ENCODE measurements around the gene TXNDC11.
"Not testable (repeated sequence)": the region's sequence is repeated elsewhere in the genome, so short reads cannot be mapped to it uniquely, and the experiment has no call there.

Gene TXNDC11, protein sequence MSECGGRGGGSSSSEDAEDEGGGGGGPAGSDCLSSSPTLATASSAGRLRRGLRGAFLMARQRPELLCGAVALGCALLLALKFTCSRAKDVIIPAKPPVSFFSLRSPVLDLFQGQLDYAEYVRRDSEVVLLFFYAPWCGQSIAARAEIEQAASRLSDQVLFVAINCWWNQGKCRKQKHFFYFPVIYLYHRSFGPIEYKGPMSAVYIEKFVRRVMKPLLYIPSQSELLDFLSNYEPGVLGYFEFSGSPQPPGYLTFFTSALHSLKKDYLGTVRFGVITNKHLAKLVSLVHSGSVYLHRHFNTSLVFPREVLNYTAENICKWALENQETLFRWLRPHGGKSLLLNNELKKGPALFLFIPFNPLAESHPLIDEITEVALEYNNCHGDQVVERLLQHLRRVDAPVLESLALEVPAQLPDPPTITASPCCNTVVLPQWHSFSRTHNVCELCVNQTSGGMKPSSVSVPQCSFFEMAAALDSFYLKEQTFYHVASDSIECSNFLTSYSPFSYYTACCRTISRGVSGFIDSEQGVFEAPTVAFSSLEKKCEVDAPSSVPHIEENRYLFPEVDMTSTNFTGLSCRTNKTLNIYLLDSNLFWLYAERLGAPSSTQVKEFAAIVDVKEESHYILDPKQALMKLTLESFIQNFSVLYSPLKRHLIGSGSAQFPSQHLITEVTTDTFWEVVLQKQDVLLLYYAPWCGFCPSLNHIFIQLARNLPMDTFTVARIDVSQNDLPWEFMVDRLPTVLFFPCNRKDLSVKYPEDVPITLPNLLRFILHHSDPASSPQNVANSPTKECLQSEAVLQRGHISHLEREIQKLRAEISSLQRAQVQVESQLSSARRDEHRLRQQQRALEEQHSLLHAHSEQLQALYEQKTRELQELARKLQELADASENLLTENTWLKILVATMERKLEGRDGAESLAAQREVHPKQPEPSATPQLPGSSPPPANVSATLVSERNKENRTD

DNA sequence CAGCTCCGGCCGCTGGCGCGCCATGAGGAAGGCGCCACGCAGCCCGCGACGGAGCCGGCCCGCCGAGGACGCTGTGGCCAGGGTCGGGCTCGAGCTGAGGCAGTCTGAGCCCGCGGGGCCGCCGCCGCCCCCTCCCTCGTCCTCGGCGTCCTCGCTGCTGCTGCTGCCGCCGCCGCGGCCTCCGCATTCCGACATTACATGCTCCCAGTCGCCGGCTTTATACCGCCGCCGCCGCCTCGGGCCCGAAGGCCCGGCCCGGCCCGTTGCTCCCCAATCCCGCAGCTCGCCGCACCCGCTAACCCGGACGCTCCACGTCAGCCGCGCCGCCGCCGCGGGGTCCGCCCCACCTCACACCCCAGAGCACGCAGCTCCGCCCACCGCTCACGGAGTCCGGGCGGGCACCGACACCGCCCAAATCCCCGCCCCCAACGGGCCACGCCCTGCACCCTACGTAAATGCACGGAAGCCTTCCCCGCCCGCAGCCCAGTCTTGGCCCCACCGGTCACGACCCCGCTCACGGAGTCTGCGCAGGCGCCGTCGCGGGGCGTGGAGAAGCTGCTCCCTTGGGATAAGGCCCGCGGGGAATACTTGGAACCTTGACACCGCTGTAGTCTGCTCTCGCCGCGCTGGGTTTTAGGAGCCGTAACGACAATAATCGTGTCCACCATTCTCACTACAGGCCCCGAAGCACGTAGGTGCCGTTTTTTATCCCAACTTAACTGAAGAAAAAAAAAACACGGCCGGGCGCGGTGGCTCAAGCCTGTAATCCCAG is at the start of gene TXNDC11:
Gene TXNDC11, minus strand, starts transcription at position 322 of the 772 bp plus-strand sequence. Its CDS starts 127 bp downstream, at position 195.
- in situ Hi-C loops (cut with HindIII; ENCODE audit: low pct_ligation_motif_present, low sequenced_read_pairs), result no loop called here
- Histone ChIP-seq H3K4me3 (ENCODE audit: low read depth, low read length) (peak within 1 kb of the TSS; percentile 72), H3K36me3 (replicated peaks) (no peaks in the 10 kb centered on the region), H3K27me3 (replicated peaks) (no peaks in the 10 kb centered on the region), H3K27ac (peak within 1 kb of the TSS; percentile 86)
- TF ChIP-seq, protein P1, sequence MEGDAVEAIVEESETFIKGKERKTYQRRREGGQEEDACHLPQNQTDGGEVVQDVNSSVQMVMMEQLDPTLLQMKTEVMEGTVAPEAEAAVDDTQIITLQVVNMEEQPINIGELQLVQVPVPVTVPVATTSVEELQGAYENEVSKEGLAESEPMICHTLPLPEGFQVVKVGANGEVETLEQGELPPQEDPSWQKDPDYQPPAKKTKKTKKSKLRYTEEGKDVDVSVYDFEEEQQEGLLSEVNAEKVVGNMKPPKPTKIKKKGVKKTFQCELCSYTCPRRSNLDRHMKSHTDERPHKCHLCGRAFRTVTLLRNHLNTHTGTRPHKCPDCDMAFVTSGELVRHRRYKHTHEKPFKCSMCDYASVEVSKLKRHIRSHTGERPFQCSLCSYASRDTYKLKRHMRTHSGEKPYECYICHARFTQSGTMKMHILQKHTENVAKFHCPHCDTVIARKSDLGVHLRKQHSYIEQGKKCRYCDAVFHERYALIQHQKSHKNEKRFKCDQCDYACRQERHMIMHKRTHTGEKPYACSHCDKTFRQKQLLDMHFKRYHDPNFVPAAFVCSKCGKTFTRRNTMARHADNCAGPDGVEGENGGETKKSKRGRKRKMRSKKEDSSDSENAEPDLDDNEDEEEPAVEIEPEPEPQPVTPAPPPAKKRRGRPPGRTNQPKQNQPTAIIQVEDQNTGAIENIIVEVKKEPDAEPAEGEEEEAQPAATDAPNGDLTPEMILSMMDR (IDR thresholded peaks at IDR 0.05; ENCODE audit: low read depth, low read length, missing control alignments), result no peak
- peak; percentile 95 for DNase-seq

DNA sequence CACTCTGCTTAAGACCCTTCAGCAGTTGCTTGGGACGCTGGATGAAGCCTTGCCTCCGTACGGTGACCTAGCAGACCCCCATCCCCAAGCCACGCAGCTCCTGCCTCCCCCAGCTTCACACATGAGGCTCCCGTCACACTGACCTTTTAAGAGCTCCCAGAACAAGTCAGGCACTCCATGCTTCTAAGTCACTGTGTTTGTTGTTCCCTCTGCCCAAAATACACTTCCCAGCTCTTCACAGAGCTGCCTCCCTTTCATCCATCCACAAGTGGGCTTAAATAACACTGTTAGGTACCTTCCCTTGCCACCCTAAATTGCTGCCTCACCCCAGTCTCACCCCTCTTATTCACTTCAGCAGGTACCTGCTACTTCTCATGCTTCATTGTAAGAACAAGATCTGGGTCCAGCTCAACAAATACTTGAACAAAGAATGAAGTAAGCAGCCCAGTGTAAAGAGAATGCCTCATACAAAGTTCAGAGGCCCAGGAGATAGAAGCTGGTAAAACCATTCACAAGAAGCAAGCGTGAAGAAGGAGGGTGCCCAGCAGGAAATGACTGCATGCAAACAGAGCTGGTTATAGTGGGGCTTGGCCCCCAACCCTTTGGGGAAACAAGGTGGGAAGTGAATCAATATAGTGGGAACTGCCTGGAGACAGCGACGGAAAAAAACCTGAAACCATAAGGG is 48.6 kb upstream of the TXNDC11 start:
- Histone ChIP-seq H3K27me3 (replicated peaks) (no peaks in the 10 kb centered on the region), H3K4me3 (ENCODE audit: low read depth, low read length) (no peak overlapping the region), H3K36me3 (replicated peaks) (peaks cover 9% of the 10 kb centered on the region), H3K27ac (no peak overlapping the region)
- in situ Hi-C loops (cut with HindIII; ENCODE audit: low pct_ligation_motif_present, low sequenced_read_pairs), result no loop called here
- TF ChIP-seq, protein P1 (IDR thresholded peaks at IDR 0.05; ENCODE audit: low read depth, low read length, missing control alignments), result no peak
- no peak for DNase-seq

DNA sequence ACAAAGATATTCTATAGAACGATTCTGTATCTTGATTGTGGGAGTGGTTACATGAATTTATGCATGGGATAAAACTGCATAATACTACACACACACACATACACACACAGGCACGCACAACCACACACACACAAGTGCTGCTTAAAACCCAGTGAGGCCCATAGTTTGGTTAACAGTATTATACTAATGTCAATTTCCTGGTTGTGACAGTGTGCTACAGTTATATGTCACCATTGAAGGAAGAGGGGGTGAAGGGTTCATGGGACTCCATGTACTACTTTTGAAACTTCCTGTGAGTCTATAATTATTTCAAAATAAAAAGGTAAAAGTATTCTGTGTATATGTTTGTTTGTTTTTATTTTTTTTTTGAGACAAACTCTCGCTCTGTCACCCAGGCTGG is 46.3 kb upstream of the TXNDC11 start:
- Histone ChIP-seq H3K36me3 (replicated peaks) (peaks cover 3% of the 10 kb centered on the region), H3K27me3 (replicated peaks) (no peaks in the 10 kb centered on the region), H3K27ac (no peak overlapping the region), H3K4me3 (ENCODE audit: low read depth, low read length) (no peak overlapping the region)
- in situ Hi-C loops (cut with HindIII; ENCODE audit: low pct_ligation_motif_present, low sequenced_read_pairs), result no loop called here
- TF ChIP-seq, protein P1 (IDR thresholded peaks at IDR 0.05; ENCODE audit: low read depth, low read length, missing control alignments), result no peak
- no peak for DNase-seq

DNA sequence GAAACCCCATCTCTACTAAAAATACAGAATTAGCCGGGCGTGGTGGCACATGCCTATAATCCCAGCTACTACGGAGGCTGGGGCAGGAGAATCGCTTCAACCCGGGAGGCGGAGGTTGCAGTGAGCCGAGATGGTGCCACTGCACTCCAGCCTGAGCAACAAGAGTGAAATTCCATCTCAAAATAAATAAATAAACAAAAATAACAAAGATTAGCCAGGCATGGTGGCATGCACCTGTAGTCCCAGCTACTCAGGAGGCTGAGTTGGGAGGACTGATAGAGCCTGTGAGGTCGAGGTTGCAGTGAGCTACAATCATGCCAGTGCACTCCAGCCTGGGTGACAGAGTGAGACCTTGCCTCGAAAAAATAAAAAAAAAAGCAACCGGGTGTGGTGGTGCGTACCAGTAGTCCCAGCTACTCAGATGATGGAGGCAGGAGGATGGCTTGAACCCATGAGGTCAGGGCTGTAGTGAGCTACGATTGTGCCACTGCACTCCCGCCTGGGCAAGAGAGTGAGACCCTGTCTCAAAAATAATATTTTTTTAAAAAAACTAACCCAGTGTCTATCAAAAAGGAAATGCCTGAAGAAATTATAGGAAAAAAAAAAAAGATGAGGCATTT is 42.4 kb upstream of the TXNDC11 start:
- DNase-seq; H3K36me3 ChIP-seq (replicated peaks); H3K27ac ChIP-seq; in situ Hi-C loops (cut with HindIII; ENCODE audit: low pct_ligation_motif_present, low sequenced_read_pairs); H3K4me3 ChIP-seq (ENCODE audit: low read depth, low read length); H3K27me3 ChIP-seq (replicated peaks): not testable (repeated sequence)

DNA sequence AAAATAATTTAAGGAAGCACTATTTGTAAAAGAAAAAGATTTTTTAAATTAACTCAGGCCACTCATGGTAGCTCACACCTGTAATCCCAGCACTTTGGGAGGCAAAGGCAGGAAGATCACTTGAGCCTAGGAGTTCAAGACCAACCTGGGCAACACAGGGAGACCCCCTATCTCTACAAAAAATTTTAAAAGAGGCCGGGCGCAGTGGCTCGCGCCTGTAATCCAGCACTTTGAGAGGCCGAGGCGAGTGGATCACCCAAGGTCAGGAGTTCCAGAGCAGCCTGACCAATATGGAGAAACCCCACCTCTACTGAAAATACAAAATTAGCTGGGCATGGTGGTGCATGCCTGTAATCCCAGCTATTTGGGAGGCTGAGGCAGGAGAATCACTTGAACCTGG is 41.7 kb upstream of the TXNDC11 start:
- H3K36me3 ChIP-seq (replicated peaks); in situ Hi-C loops (cut with HindIII; ENCODE audit: low pct_ligation_motif_present, low sequenced_read_pairs); H3K27ac ChIP-seq; H3K4me3 ChIP-seq (ENCODE audit: low read depth, low read length); H3K27me3 ChIP-seq (replicated peaks); DNase-seq: not testable (repeated sequence)

DNA sequence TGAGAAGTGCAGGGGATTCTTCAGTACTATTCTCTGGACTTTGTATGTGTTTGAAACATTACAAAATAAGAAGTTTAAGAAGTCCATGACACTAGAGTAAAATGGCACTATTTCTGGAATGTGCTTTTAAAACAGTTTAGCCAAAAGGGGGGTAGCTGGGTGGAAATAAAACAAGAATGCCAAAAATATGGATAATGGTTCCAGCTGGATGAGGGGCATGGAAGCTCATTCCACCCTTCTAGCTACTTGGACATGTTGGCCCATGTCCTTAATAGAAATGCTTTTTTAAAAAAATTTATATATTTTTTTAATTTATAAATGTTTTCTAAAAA is 41.3 kb upstream of the TXNDC11 start:
- in situ Hi-C loops (cut with HindIII; ENCODE audit: low pct_ligation_motif_present, low sequenced_read_pairs), result no loop called here
- H3K27me3 ChIP-seq (replicated peaks), result no peaks in the 10 kb centered on the region
- peaks cover 7% of the 10 kb centered on the region for H3K36me3 ChIP-seq (replicated peaks)
- H3K27ac ChIP-seq, result peak overlapping the region; percentile 86
- no peak overlapping the region for H3K4me3 ChIP-seq (ENCODE audit: low read depth, low read length)
- TF ChIP-seq, protein P1 (IDR thresholded peaks at IDR 0.05; ENCODE audit: low read depth, low read length, missing control alignments), result no peak
- DNase-seq, result no peak

Data from brain microvascular endothelial cell (primary cell).